Stomach (tissue), 9 donors: ENCODE measurements around the gene ANOS1. TPM values are rescaled to one million over a fixed set of nuclear protein-coding genes. Genes with fewer than 3 reads are reported as not detected.

Source experiments
- DNase-seq, 2 donors: peaks; one replicate each; pipeline versions ENCODE4 v3.0.0 to v3.0.0-alpha.2; 2013 to 2019
- H3K27ac ChIP-seq, 5 donors: fragments of 200-600 bp in 4 of 5; sonication (generic) in 4 of 5; one replicate each; pipeline ENCODE4 v1.5.1; 2013 to 2019; ENCODE audit warnings: mild to moderate bottlenecking in 1 of 5, moderate library complexity in 1 of 5
- H3K27me3 ChIP-seq, 3 donors: fragments of 200-600 bp; sonication (generic); one replicate each; pipeline ENCODE4 v1.5.1; 2017 to 2019; ENCODE audit warnings: mixed run types in 1 of 3
- H3K36me3 ChIP-seq, 4 donors: fragments of 200-600 bp; sonication (generic); 1 replicate in 3 of 4; 2 replicates in 1 of 4; pipeline ENCODE4 v1.5.1; 2016 to 2019
- H3K4me1 ChIP-seq, 4 donors: fragments of 200-600 bp; sonication (generic); one replicate each; pipeline ENCODE4 v1.5.1; 2016 to 2019
- H3K4me3 ChIP-seq, 4 donors: fragments of 200-600 bp; sonication (generic) in 3 of 4; one replicate each; pipeline ENCODE4 v1.5.1; 2016 to 2019; ENCODE audit warnings: mild to moderate bottlenecking in 1 of 4
- H3K9me3 ChIP-seq, 4 donors: fragments of 200-600 bp; sonication (generic); one replicate each; pipeline ENCODE4 v1.5.1; 2016 to 2019
- CTCF ChIP-seq, 7 experiments: fragments of 450-650 bp in 4 of 7; fragments of 200-600 bp in 3 of 7; sonication (generic) in 3 of 7; IDR thresholded peaks; one replicate each; pipeline ENCODE4 v1.5.1; 2016 to 2019; ENCODE audit warnings: antibody characterized with exemption in 7 of 7, control low read depth in 2 of 7, mild to moderate bottlenecking in 1 of 7
- EP300 ChIP-seq: sonication (generic); formaldehyde crosslinking; IDR thresholded peaks from one replicate; pipeline ENCODE4 v1.6.1; 2017; ENCODE audit warnings: antibody characterized with exemption
- POLR2A ChIP-seq, 4 donors: fragments of 450-650 bp; IDR thresholded peaks; one replicate each; pipeline ENCODE4 v1.6.1; 2016; ENCODE audit warnings: antibody characterized with exemption in 4 of 4, control low read depth in 2 of 4, mild to moderate bottlenecking in 1 of 4, moderate library complexity in 1 of 4
- POLR2AphosphoS5 ChIP-seq, 3 donors: sonication (generic); formaldehyde crosslinking; IDR thresholded peaks; one replicate each; pipeline ENCODE4 v1.6.1; 2016; ENCODE audit warnings: antibody characterized with exemption in 3 of 3
- WGBS, 5 donors: extraction: QIAGEN DNeasy Blood & Tissue Kit in 3 of 5; methylation state at CpG; one replicate each; pipeline versions ENCODE4 v1.1.5 to v1.1.7; 2013 to 2018; 5-methylcytosine and 5-hydroxymethylcytosine counted together
- intact Hi-C: fragments of 100-400 bp; cut with DNase I; formaldehyde crosslinking; loops from one replicate; pipeline ENCODE4 v1.15.1; 2023; ENCODE audit warnings: low total_unique reads
- polyA plus RNA-seq, 3 donors: library from polyadenylated mRNA; stranded (reverse); fragments of 200-250 nt; gene quantifications; one replicate each; pipeline ENCODE4 v1.2.3, GENCODE V29; 2013
- total RNA-seq, 5 donors: library from RNA; depleted of rRNA; stranded (reverse); fragments of >200 nt; gene quantifications; one replicate each; pipeline versions ENCODE4 v1.1.0 to v1.2.3, GENCODE V29; 2014 to 2016
- donor health status: healthy with polysubstance abuse.
- donor health status: Bipolar disorder and iron deficiency.
- donor health status: healthy.

The ANOS1 gene
- total and polyA plus RNA-seq, 8 donors = 0.12 to 10.8 (median 1.8) TPM; not detected in 3

GRCh38 chrX:8714164-8714563 is 17.8 kb downstream of the ANOS1 start:
- DNase-seq = no peak
- Histone ChIP-seq H3K27ac (no peak overlapping the region), H3K27me3 (no peaks in the 10 kb centered on the region), H3K36me3 (no peaks in the 10 kb centered on the region), H3K4me1 (no peaks in the 10 kb centered on the region), H3K4me3 (no peak overlapping the region), H3K9me3 (no peaks in the 10 kb centered on the region)
- intact Hi-C loops = no loop called here
- WGBS, 5 donors = 15 to 50% (median 30%) methylated on average over 3 of the region's 3 CpGs
- TF ChIP-seq POLR2A (IDR thresholded peaks at IDR 0.05) (no peak), EP300 (no peak), POLR2AphosphoS5 (IDR thresholded peaks at IDR 0.05) (no peak), CTCF (IDR thresholded peaks at IDR 0.05) (no peak)

DNA sequence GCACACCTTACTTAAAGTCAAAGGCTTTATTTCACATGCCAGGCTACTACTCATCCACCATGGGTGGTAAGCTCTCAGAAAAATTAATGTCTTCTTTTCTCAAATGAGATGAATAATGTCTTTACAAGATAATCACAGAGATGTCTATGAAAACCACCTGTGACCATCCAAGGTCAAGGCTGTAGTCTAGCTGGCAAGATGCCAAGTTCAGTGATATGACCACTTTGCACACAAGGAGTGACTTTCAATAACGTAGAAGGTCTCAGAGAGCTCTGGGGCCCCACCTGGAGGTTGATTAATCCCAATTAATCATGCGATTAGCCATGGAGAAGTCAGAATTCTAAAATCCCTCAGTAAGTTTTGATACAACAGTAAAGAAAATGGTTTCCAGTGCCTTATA is 20.5 kb downstream of the ANOS1 start:
- 49 to 65% (median 53%) methylated on average over 2 of the region's 2 CpGs for WGBS, 5 donors
- H3K9me3 ChIP-seq = no peaks in the 10 kb centered on the region
- intact Hi-C loops = no loop called here

GRCh38 chrX:8704184-8704583 is 27.8 kb downstream of the ANOS1 start:
- Histone ChIP-seq H3K27me3 (no peaks in the 10 kb centered on the region), H3K9me3 (no peaks in the 10 kb centered on the region), H3K36me3 (no peaks in the 10 kb centered on the region), H3K4me3 (no peak overlapping the region), H3K27ac (no peak overlapping the region), H3K4me1 (no peaks in the 10 kb centered on the region)
- TF ChIP-seq CTCF (IDR thresholded peaks at IDR 0.05) (no peak), POLR2A (IDR thresholded peaks at IDR 0.05) (no peak), POLR2AphosphoS5 (IDR thresholded peaks at IDR 0.05) (no peak), EP300 (no peak)
- DNase-seq = no peak
- intact Hi-C loops = no loop called here
- WGBS, 5 donors = 71 to 86% (median 83%) methylated on average over 2 of the region's 2 CpGs

More for the DNA sequence above, 20.5 kb downstream of the ANOS1 start:
- no peak for TF ChIP-seq POLR2A (IDR thresholded peaks at IDR 0.05)
- no peak overlapping the region for H3K27ac ChIP-seq
- no peak for DNase-seq
- no peaks in the 10 kb centered on the region for H3K36me3 ChIP-seq
- no peaks in the 10 kb centered on the region for H3K27me3 ChIP-seq
- no peak overlapping the region for H3K4me3 ChIP-seq
- H3K4me1 ChIP-seq = no peaks in the 10 kb centered on the region

GRCh38 chrX:8692871-8693270 is 39.1 kb downstream of the ANOS1 start:
- TF ChIP-seq EP300 (no peak), POLR2A (IDR thresholded peaks at IDR 0.05) (no peak), CTCF (IDR thresholded peaks at IDR 0.05) (no peak)
- DNase-seq = no peak
- Histone ChIP-seq H3K4me1 (no peaks in the 10 kb centered on the region), H3K27ac (no peak overlapping the region), H3K27me3 (no peaks in the 10 kb centered on the region), H3K36me3 (no peaks in the 10 kb centered on the region), H3K4me3 (no peak overlapping the region), H3K9me3 (no peaks in the 10 kb centered on the region)
- intact Hi-C loops = no loop called here
- WGBS, 5 donors = 87 to 100% (median 96%) methylated on average over 1 of the region's 1 CpG

DNA sequence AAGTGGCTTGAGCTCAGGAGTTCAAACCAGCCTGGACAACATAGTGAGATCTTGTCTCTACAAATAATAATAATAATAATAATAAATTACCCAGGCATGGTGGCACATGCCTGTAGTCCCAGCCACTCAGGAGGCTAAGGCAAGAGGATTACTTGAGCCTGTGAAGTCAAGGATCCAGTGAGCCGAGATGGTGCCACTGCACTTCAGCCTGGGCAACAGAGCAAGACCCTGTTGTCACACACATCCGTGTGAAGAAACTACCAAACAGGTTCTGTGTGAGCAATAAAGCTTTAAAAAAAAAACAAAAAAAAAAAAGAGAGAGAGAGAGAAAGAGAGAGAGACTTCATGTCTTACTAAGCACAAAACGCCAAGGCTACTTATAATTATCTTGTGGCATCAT is 42.5 kb downstream of the ANOS1 start:
- no peak overlapping the region for H3K4me3 ChIP-seq
- no peak for DNase-seq
- no peaks in the 10 kb centered on the region for H3K36me3 ChIP-seq
- intact Hi-C loops = no loop called here
- H3K27ac ChIP-seq = no peak overlapping the region
- no peaks in the 10 kb centered on the region for H3K27me3 ChIP-seq
- H3K9me3 ChIP-seq = no peaks in the 10 kb centered on the region
- TF ChIP-seq CTCF (IDR thresholded peaks at IDR 0.05) (no peak), POLR2A (IDR thresholded peaks at IDR 0.05) (no peak), EP300 (no peak), POLR2AphosphoS5 (IDR thresholded peaks at IDR 0.05) (no peak)
- no peaks in the 10 kb centered on the region for H3K4me1 ChIP-seq
- WGBS, 5 donors = 84 to 96% (median 88%) methylated on average over 3 of the region's 3 CpGs
